OCI-LY1 (cell line): ENCODE data around the gene STK11.

ENCODE experiments used
- H2AFZ ChIP-seq: fragments of 200-600 bp; sonication (generic), shearing (Covaris generic); 2 replicates; pipeline ENCODE4 v1.6.0; 2014; ENCODE audit warnings: antibody characterized with exemption, mild to moderate bottlenecking, low read length
- H3F3A ChIP-seq: fragments of 200-600 bp; sonication (generic), shearing (Covaris generic); 2 replicates; pipeline ENCODE4 v1.6.0; 2014; ENCODE audit warnings: mild to moderate bottlenecking, antibody characterized with exemption, low read length, moderate library complexity; ENCODE audit not compliant: insufficient read depth
- H3K27ac ChIP-seq: fragments of 200-600 bp; sonication (generic); 2 replicates; pipeline ENCODE4 v1.5.1; 2014; ENCODE audit warnings: low read length, mixed run types, mild to moderate bottlenecking, low read depth; ENCODE audit not compliant: poor library complexity, severe bottlenecking
- H3K27me3 ChIP-seq: fragments of 200-600 bp; sonication (generic); 2 replicates; pipeline ENCODE4 v1.6.0; 2014; ENCODE audit warnings: antibody characterized with exemption, mild to moderate bottlenecking, low read length, moderate library complexity; ENCODE audit not compliant: insufficient read depth
- H3K36me3 ChIP-seq: fragments of 200-600 bp; sonication (generic); 2 replicates; pipeline ENCODE4 v1.6.1; 2014; ENCODE audit warnings: mild to moderate bottlenecking, antibody characterized with exemption, low read length, moderate library complexity, mixed read lengths; ENCODE audit not compliant: insufficient read depth
- H3K4me1 ChIP-seq: fragments of 200-600 bp; sonication (generic); 2 replicates; pipeline ENCODE4 v1.5.1; 2014; ENCODE audit warnings: mild to moderate bottlenecking, low read length, moderate library complexity; ENCODE audit not compliant: insufficient read depth, severe bottlenecking
- H3K4me2 ChIP-seq: fragments of 200-600 bp; sonication (generic), shearing (Covaris generic); 2 replicates; pipeline ENCODE4 v1.6.1; 2014; ENCODE audit warnings: low read length
- H3K4me3 ChIP-seq: fragments of 200-600 bp; sonication (generic); 2 replicates; pipeline ENCODE4 v1.5.1; 2014; ENCODE audit warnings: low read length, low read depth, mild to moderate bottlenecking, mixed read lengths; ENCODE audit not compliant: poor library complexity, severe bottlenecking
- H3K79me2 ChIP-seq: fragments of 200-600 bp; shearing (Covaris generic); 2 replicates; pipeline ENCODE4 v1.6.1; 2016; ENCODE audit warnings: mixed run types, low read length, mixed read lengths; ENCODE audit not compliant: insufficient read depth
- H3K9ac ChIP-seq: fragments of 200-600 bp; sonication (generic), shearing (Covaris generic); 2 replicates; pipeline ENCODE4 v1.6.1; 2014; ENCODE audit warnings: mild to moderate bottlenecking, low read length, mixed read lengths
- H3K9me2 ChIP-seq: fragments of 200-600 bp; sonication (generic), shearing (Covaris generic); 2 replicates; pipeline ENCODE4 v1.6.1; 2014; ENCODE audit warnings: low read depth, mild to moderate bottlenecking, low read length, mixed read lengths
- H3K9me3 ChIP-seq: fragments of 200-600 bp; shearing (Covaris generic); 2 replicates; pipeline ENCODE4 v1.6.1; 2014; ENCODE audit warnings: low read length, mixed read lengths
- H4K20me1 ChIP-seq: fragments of 200-600 bp; sonication (generic), shearing (Covaris generic); 2 replicates; pipeline ENCODE4 v1.6.0; 2016; ENCODE audit warnings: mild to moderate bottlenecking, low read length; ENCODE audit not compliant: insufficient read depth
- CTCF ChIP-seq: fragments of 200-600 bp; sonication (generic), shearing (Covaris generic); IDR thresholded peaks from 2 replicates; pipeline ENCODE4 v1.5.1; 2017; ENCODE audit warnings: mild to moderate bottlenecking, antibody characterized with exemption, low read length, moderate library complexity, mixed read lengths
- EZH2 ChIP-seq: fragments of 200-600 bp; sonication (generic), shearing (Covaris generic); IDR thresholded peaks from 2 replicates; pipeline ENCODE4 v1.8.0; 2017; ENCODE audit warnings: borderline replicate concordance, mixed run types, mild to moderate bottlenecking, antibody characterized with exemption, low read length, moderate library complexity, mixed read lengths

Gene STK11

GRCh38 chr19:1249298-1249989 lies 43.9 kb downstream of the STK11 start:
- no peaks in the 10 kb centered on the region for H3K79me2 ChIP-seq
- no peaks in the 10 kb centered on the region for H4K20me1 ChIP-seq
- no peaks in the 10 kb centered on the region for H3K9me3 ChIP-seq
- peak overlapping the region; percentile 48 for H3K27ac ChIP-seq
- TF ChIP-seq EZH2 (no peak), CTCF (no peak)
- H2AFZ ChIP-seq = no peak overlapping the region
- peaks cover 17% of the 10 kb centered on the region for H3K36me3 ChIP-seq
- H3K4me2 ChIP-seq = peak overlapping the region; percentile 85
- H3K4me1 ChIP-seq = peaks cover 33% of the 10 kb centered on the region
- no peaks in the 10 kb centered on the region for H3K27me3 ChIP-seq
- H3K9me2 ChIP-seq = no peaks in the 10 kb centered on the region
- H3K4me3 ChIP-seq = peak overlapping the region; percentile 76
- H3F3A ChIP-seq = no peaks in the 10 kb centered on the region
- peak overlapping the region; percentile 91 for H3K9ac ChIP-seq

GRCh38 chr19:1249990-1250436 lies 44.4 kb downstream of the STK11 start:
- Histone ChIP-seq H3K4me1 (peaks cover 27% of the 10 kb centered on the region), H3K79me2 (no peaks in the 10 kb centered on the region), H3K27ac (peak overlapping the region; percentile 48), H3F3A (no peaks in the 10 kb centered on the region), H3K27me3 (no peaks in the 10 kb centered on the region), H3K36me3 (peaks cover 22% of the 10 kb centered on the region), H3K4me2 (peak overlapping the region; percentile 85), H3K9me3 (no peaks in the 10 kb centered on the region), H3K4me3 (peak overlapping the region; percentile 76), H3K9me2 (no peaks in the 10 kb centered on the region), H3K9ac (peak overlapping the region; percentile 91), H2AFZ (no peak overlapping the region), H4K20me1 (no peaks in the 10 kb centered on the region)
- no peak for TF ChIP-seq CTCF
- no peak for TF ChIP-seq EZH2

GRCh38 chr19:1250437-1251260 lies 45.1 kb downstream of the STK11 start:
- no peaks in the 10 kb centered on the region for H4K20me1 ChIP-seq
- no peaks in the 10 kb centered on the region for H3F3A ChIP-seq
- no peaks in the 10 kb centered on the region for H3K9me3 ChIP-seq
- no peaks in the 10 kb centered on the region for H3K9me2 ChIP-seq
- TF ChIP-seq CTCF (no peak), EZH2 (no peak)
- H3K4me3 ChIP-seq = peak overlapping the region; percentile 76
- H3K4me1 ChIP-seq = peaks cover 21% of the 10 kb centered on the region
- no peak overlapping the region for H2AFZ ChIP-seq
- peak overlapping the region; percentile 91 for H3K9ac ChIP-seq
- peak overlapping the region; percentile 85 for H3K4me2 ChIP-seq
- H3K79me2 ChIP-seq = no peaks in the 10 kb centered on the region
- H3K36me3 ChIP-seq = peaks cover 29% of the 10 kb centered on the region
- no peaks in the 10 kb centered on the region for H3K27me3 ChIP-seq
- H3K27ac ChIP-seq = peak overlapping the region; percentile 95
